ENCODE data around the gene LSAMP. TPM values are rescaled to one million over a fixed set of nuclear protein-coding genes. Genes with fewer than 3 reads are reported as not detected.

The LSAMP gene
- total RNA-seq, 4 donors from 2014 or later: 1.1 to 3.5 (median 2.0) TPM

DNA sequence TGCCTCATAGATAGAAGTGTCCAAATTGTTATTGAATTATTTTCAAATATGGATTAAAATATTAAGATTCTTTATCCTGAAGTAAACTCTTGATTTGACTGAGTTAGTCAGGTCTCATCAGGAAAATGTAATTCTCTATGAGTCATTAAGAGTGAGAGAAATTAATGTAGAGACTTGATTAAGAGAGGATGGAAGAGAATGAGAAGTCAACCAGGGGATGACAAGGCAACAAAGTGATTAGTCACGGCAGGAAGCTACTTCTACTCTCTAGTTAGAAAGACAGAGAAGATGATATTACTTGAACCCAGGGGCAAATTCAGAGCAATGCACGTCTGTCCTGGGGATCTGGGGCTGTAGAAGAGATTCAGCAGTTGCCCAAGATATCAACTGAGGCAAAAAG, 202.5 kb downstream of the LSAMP start:
- TF ChIP-seq, protein P1, sequence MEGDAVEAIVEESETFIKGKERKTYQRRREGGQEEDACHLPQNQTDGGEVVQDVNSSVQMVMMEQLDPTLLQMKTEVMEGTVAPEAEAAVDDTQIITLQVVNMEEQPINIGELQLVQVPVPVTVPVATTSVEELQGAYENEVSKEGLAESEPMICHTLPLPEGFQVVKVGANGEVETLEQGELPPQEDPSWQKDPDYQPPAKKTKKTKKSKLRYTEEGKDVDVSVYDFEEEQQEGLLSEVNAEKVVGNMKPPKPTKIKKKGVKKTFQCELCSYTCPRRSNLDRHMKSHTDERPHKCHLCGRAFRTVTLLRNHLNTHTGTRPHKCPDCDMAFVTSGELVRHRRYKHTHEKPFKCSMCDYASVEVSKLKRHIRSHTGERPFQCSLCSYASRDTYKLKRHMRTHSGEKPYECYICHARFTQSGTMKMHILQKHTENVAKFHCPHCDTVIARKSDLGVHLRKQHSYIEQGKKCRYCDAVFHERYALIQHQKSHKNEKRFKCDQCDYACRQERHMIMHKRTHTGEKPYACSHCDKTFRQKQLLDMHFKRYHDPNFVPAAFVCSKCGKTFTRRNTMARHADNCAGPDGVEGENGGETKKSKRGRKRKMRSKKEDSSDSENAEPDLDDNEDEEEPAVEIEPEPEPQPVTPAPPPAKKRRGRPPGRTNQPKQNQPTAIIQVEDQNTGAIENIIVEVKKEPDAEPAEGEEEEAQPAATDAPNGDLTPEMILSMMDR (IDR thresholded peaks at IDR 0.05): no peak
- no peak for TF ChIP-seq POLR2A (IDR thresholded peaks at IDR 0.05)
- no peak overlapping the region for H3K4me3 ChIP-seq (ENCODE audit: low read depth, poor library complexity, severe bottlenecking)
- WGBS, 2 donors: 53 to 64% methylated on average over 2 of the region's 2 CpGs
- DNase-seq (ENCODE audit: low spot score in 2 of 2): no peak
- intact Hi-C loops (cut with DNase I; ENCODE audit: low total_unique reads): no loop called here

DNA sequence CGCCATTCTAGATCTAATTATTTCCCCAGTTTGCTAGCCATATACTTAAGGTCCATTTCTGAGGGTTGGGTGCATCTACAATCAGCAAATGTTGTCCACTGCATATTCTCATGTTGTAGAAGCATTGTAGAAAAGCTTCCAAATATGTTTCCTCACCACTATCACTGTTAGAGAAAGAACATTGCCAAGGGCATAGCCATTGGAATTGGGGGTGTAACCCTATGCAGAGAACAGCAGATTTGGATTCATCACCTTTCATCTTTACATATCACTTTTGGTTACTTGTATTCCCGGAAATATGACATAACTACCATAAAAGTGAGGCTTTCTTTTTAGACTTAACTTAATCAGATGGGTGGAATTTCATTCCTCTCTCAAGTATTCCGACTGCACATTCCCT, 203.6 kb downstream of the LSAMP start:
- no peak for TF ChIP-seq POLR2A (IDR thresholded peaks at IDR 0.05)
- 58 to 60% methylated on average over 3 of the region's 3 CpGs for WGBS, 2 donors

DNA sequence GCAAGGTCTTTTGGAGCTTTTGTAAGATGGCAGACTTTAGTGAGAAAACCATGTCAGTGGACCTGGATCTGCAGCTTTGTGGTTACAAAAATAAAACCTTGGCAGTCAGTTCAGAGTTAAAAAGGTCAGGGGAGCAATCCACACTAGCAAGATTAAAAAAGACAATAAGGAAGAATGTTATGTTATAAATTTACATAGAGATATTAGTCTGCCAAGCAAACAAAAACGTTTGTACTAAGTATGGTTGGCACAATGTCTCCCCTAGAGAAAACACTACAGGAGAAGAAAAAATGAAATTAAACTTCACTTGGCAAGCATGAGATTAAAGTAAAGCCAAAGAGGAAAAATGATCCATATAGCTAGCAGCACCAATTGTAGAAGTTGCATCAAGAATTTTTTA, 205.0 kb downstream of the LSAMP start:
- TF ChIP-seq, protein P1 (IDR thresholded peaks at IDR 0.05): no peak
- TF ChIP-seq POLR2A (IDR thresholded peaks at IDR 0.05): no peak
- WGBS, 2 donors: 0% methylated on average over 1 of the region's 1 CpG
- DNase-seq (ENCODE audit: low spot score in 2 of 2): no peak
- intact Hi-C loops (cut with DNase I; ENCODE audit: low total_unique reads): no loop called here
- H3K4me3 ChIP-seq (ENCODE audit: low read depth, poor library complexity, severe bottlenecking): no peak overlapping the region

More for the DNA sequence above, 203.6 kb downstream of the LSAMP start:
- DNase-seq (ENCODE audit: low spot score in 2 of 2): no peak
- H3K4me3 ChIP-seq (ENCODE audit: low read depth, poor library complexity, severe bottlenecking): no peak overlapping the region
- intact Hi-C loops (cut with DNase I; ENCODE audit: low total_unique reads): no loop called here

DNA sequence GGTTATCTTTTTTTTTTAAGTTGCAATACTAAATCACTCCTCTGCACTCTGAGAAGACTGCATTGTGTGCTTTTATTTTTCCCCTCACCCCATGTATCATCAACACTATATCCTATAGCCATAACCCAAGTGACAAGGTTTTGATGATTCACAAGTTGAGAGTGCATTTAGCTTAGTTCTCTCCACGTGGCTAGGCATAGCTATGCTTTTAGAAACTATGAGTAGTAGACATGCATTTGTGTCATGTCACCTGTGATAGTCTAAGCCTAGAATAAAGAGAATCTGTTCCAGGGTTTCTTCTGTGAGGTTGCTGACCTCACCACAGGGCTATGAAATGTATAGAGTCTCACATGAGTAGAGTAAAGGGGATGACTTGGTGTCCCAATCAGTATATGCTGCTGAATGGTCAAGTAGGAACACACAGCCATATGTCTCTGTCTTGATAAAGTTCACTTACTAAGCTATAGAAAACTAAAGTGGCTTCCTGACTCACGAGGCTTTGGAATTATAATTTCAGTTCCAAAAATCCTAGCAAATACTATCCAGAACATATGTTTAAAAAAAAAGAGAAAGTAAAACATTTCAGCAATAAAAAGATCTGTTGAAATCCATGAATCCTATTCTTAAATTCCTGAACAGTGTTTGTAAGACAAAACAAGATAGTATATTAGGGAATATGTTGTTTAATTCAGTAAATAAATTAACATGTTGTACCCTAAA, 206.3 kb downstream of the LSAMP start:
- intact Hi-C loops (cut with DNase I; ENCODE audit: low total_unique reads): no loop called here
- no peak for DNase-seq (ENCODE audit: low spot score in 2 of 2)
- TF ChIP-seq, protein P1 (IDR thresholded peaks at IDR 0.05): no peak
- no peak for TF ChIP-seq POLR2A (IDR thresholded peaks at IDR 0.05)
- WGBS, 2 donors: 26 to 28% methylated on average over 2 of the region's 2 CpGs
- H3K4me3 ChIP-seq (ENCODE audit: low read depth, poor library complexity, severe bottlenecking): no peak overlapping the region

DNA sequence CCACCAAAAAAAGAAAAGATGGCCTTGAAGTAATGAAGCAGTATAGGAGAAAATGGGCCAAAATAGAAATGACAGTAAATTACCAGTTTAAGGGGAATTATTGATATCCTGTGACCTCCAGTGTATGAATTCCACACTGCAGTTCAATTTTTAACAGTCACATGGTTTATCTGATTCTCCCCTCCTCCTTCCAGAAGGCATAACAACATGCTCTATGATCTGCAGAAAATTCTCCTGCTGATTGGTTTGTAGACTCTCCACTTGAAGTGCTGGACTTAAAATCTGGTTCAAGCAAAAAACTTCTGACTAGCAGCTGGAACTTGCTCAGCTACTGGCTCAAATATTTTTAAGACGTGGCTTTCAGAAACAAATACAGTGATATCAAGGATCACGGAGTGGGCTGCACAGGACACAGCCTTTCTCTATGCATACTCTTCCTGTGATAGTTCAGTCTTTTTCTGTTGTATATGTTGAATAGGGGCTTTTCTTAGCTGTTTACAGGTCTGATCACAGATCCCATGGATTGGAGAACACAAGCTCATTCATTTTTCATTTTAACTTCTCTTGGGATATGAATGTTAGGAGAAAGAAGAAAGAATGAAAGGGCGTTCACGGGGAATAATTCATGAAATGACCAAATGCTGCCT, 211.5 kb downstream of the LSAMP start:
- intact Hi-C loops (cut with DNase I; ENCODE audit: low total_unique reads): no loop called here
- 56 to 63% methylated on average over 4 of the region's 4 CpGs for WGBS, 2 donors

DNA sequence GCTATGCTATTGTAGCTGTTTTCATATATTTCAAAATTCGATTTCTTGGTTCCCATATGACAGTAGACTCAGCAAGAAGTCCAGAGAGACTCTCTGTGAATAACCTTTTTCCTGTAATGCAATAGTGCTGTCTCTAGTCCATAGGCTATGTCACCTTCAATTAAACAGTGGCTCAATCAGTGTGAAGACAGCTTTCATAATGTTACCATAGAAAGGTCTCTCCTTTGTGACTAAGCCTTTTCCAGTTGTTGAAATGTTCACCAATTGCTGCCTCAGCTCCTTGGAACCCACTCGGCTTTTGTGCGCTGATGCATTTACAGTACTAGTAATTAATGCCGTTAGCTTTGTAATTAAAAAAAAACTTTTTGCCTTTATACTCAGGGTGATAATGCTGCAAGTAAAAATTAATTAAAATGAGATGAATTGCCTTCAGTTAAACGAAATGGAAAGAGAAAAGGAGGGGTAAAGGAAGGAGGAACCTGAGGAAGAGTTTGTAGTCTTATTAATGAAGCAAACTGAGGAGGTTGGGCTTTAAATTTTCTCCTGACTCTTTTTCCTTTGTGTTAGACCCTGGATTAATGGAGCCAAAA, 214.8 kb downstream of the LSAMP start:
- TF ChIP-seq POLR2A (IDR thresholded peaks at IDR 0.05): no peak
- TF ChIP-seq, protein P1 (IDR thresholded peaks at IDR 0.05): no peak
- 75 to 77% methylated on average over 5 of the region's 5 CpGs for WGBS, 2 donors
- no peak for DNase-seq (ENCODE audit: low spot score in 2 of 2)
- intact Hi-C loops (cut with DNase I; ENCODE audit: low total_unique reads): no loop called here
- H3K4me3 ChIP-seq (ENCODE audit: low read depth, poor library complexity, severe bottlenecking): no peak overlapping the region

More for the DNA sequence above, 211.5 kb downstream of the LSAMP start:
- no peak overlapping the region for H3K4me3 ChIP-seq (ENCODE audit: low read depth, poor library complexity, severe bottlenecking)
- no peak for DNase-seq (ENCODE audit: low spot score in 2 of 2)
- TF ChIP-seq, protein P1 (IDR thresholded peaks at IDR 0.05): no peak
- TF ChIP-seq POLR2A (IDR thresholded peaks at IDR 0.05): no peak

Measured in lower leg skin (tissue), 4 donors.